Fibroblast of skin of left biceps (primary cell): ENCODE measurements around the gene GRIN2A.

ENCODE experiments used
- DNase-seq, 2 experiments: peaks; one replicate each; pipeline ENCODE4 v3.0.0-alpha.2; 2013; ENCODE audit warnings: low read depth in 2 of 2

GRIN2A gene

DNA sequence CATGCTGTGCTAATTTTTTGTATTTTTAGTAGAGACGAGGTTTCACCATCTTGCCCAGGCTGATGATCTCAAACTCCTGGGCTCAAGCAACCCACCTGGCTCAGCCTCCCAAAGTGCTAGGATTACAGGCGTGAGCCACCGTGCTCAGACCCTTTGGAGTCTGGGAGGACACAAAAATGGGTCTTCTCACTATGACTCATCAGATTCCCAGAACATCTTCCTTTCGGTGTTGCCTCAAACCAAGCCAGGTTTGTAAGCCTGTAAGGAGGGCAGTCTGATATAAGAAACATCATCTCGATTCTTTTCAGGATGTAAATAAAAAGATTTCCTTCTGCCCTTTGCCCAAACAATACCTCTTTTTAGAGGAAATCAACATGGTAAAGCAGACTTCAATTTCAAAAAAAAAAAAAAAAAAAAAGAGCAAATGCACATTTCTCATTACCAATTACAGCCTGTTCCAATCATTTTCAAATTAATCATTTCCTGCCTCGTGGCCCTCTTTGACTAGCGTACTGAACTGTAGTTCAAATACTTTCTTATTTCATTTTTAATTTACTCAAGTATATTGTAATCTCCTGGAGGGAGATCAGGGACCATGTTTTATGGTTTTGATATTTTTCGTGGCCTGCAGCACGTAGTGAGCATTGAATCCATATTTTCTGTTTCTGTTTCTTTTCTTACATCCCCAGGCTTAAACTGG lies 409.6 kb downstream of the GRIN2A start:
- DNase-seq: no peak

DNA sequence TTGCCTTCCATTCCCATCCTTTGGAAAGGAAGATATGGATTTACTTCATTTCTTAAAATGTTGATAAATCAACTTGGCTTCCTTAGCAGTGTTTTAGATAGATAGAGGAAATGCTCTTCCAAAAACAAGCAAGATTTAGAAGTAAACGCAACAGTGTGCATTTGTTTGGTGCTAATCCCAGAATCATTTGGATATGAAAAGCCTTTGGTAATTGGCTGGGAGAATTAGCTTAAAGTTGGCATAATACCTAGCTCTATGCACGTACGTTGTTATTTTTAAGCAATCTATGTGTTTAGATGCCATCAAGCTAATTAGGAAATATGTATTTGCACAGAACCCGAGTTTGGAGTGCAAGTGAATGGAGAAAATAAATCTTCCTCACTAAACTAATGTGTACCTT lies 415.3 kb downstream of the GRIN2A start:
- DNase-seq: no peak

DNA sequence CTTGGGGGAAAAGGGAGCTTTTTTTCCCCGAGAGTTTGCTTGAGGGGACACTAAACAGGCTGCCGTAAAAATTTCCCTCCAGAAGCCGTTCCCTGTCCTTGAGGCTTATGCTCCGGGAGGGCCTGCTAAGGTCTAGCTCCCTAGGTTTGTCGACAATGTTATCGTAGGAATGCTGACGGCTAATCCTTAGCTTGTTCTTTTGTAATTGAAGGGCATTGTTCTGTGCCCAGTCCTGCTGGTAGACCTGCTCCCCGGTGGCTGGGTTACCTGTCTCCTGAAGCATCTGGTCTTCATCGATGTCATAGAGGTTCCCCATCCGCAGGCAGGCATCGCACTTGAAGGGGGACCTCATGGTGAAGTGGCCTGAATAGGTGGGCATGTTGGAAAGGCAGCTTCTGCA lies 418.7 kb downstream of the GRIN2A start:
- no peak for DNase-seq

DNA sequence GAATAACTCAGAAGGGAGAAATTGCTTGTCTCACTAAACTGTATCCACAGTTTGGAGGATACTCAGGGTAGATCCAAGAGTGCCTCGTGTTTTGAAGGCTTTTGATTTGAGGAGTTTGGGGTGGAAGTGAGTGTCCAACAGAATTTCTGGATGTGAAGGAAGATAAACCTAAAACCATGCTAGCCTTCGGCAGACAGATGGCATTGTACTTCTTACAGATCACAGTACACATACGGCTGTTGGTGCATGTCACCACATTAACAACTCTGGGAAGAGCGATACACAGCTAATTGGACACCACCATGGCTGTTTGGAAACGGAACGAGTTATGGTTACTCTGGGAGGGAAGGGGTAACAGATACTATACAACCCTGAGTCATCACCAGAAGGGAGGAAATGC lies 420.4 kb downstream of the GRIN2A start:
- no peak for DNase-seq

DNA sequence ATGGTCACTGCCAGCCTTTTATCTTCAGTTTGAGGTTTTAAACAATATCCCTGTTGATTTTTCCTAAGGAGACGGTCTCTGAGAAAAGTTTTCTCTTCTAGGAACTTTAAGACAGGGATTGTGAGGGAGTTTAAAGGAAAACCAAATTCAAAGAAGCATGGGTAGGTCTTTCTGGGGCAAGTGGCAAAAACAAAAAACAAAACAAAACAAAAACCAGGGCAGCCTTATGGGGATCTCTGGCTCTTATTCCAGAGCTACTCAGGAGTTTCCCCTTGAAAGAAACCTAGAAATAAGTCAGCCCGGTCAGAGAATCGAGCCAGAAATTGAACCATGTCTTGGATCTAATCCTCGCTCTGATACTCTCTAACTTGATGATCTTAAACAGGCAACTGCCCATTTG lies 424.5 kb downstream of the GRIN2A start:
- no peak for DNase-seq

DNA sequence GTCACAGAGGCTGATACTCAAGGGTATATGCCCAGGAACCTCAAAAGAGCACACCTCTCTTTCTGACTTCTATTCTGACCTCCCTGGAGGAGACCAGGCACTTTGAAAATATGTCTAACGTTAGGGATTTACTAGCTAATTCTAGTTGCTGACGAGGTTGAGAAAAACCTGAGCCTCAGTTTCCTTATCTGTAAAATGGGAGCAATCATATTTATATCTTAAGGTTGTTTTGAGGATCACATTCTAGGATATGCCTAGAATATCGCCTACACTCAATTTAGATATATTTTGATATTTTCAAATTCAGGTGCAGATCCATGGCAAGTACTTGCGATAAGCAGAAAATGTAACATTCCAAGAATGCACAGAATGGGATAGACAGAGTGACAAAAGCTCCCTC lies 425.8 kb downstream of the GRIN2A start:
- no peak for DNase-seq

DNA sequence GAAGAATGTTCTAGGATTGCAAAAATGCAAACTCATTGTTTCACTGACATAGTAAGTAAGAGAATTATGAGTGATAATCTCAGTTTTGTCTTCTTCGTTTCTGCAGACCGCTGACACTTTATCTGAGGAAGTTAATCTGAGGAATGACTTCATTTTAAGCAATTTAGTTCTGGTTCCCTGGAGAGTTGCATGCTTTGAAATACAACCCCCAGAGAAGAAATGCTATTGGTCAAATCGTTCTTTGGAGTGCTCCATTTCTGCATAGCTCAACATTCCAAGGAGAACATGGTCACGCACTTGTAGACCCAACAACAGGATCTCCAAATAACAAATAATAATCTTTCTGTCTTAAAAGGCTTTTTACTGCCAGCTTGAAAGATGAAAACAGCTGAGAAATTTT lies 427.1 kb downstream of the GRIN2A start:
- peak in 1 of 2 experiments; percentile 9 for DNase-seq

DNA sequence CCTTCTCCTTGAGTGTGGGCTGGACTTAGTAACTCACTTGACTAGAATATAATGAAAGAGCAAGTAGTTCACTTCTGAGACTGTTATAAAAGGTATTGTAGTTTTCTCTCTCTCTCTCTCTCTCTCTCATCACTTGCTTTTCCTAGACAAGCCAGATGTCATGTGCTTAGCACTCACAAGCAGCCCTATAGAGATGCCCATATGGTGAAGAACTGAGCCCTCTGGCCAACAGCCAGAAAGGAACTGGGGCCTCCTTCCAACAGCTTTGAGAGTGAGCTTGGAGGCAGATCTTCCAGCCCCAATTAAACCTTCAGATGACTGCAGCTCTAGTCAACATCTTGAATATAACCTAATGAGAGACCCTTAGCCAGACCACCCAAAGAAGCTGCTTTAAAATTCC lies 440.5 kb downstream of the GRIN2A start:
- no peak for DNase-seq

DNA sequence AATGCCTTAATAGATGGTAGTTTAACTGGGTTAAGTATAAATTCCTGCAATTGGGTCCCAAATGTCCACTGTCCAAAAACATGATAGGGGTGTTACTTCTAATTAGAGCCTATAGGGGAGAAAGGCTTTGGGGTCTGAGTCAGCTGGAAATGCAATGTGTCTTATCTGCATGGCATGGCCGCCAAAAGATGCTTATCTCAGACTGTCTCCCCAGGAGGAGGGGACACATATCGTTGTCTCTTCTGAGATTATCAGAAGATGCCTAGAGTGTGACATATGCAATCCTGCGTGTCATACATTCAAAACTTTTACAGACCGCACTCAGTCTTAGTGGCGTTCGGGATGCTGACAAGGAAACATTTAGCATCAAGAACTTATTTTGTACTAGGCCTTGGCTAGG lies 442.9 kb downstream of the GRIN2A start:
- DNase-seq: no peak

DNA sequence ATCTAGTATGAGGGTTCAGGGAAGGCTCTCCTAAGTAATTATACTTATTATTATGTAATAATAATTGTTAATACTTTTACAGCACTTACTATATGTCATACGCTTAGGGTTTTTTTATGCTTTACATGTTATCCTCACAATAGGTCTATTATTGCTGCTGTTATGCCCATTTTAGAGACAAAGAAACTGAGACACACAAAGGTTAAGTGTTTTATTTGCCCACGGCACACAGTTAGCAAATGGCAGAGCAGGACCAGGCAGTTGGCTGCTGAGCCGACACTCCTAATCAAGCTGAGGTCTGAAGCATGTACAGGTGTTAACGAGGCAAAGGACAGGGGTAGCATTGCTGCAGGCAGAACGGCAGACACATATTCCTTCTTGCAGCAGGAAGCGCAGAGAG lies 443.5 kb downstream of the GRIN2A start:
- DNase-seq: no peak

DNA sequence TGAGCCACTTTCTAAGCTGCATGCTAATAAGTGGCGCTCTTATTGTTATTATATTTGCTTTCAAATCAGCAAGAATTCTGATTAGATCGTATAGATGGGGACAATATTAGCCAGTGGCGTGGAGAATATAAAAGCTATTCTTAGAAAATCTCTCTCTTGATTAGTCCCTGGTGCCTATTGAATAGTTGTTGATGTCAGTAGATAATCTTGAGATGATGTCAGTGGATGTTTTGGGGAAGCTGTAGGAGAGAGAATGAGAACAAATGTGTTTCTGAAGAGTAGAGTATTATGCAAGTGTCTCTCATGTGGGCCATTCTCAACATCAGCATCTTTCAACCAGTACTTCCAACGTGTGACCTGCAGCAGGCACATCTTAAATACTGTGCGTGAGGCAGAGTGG lies 445.7 kb downstream of the GRIN2A start:
- no peak for DNase-seq

DNA sequence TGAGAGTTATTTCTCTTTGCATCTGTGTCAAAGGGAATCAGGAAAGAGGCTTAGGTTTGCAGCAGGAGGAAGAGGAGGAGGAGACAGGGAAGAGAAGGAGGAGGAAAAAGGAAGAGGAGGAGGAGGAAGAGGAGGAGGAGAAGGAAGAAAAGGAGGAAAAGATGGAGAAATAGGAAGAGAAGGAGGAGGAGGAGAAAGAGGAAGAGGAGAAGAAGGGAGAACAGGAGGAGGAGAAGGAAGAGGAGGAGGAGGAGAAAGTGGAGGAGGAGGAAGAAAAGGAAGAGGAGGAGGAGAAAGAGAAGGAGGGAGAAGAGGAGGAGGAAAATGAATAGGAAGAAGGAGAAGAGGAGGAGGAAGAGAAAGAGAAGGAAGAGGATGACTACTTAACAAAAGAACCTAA lies 459.1 kb downstream of the GRIN2A start:
- DNase-seq: no peak

DNA sequence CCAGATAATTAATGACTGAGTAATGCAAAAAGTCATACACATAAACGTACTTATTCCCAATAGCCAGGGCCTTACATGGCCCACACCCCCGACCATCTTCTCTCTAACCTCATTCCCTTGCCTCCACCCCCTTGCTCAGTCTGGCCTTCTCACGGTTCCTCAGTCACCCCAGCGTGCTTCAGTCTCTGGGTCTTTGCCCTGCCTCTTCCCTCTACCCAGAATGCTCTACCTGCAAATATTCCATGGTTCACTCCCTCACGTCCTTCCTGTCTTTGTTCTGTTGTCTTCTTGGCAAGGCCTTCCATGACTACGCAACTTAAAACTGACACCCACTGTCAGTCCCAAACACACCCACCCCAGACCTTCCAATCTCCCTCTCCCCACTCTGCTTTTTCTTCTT lies 468.3 kb downstream of the GRIN2A start:
- DNase-seq: no peak

DNA sequence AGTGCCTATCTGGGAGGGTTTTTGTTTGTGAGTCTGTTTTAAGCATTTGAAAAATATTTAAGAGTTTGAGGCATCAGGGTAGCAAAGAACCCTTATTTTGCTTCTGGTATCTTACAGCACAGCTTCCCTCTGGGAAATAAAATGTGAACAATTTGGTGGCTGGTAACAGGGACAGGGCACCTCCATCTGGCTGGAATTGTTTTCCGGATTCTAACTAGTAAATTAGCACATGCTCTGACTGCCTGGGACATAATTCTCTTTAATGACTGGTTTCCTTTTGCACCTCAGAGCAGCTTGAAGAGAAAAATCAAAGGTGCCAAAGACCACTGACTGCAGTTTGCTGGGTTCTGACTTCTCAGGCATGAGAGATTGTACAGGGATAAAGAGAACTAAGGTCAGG lies 469.1 kb downstream of the GRIN2A start:
- DNase-seq: no peak

DNA sequence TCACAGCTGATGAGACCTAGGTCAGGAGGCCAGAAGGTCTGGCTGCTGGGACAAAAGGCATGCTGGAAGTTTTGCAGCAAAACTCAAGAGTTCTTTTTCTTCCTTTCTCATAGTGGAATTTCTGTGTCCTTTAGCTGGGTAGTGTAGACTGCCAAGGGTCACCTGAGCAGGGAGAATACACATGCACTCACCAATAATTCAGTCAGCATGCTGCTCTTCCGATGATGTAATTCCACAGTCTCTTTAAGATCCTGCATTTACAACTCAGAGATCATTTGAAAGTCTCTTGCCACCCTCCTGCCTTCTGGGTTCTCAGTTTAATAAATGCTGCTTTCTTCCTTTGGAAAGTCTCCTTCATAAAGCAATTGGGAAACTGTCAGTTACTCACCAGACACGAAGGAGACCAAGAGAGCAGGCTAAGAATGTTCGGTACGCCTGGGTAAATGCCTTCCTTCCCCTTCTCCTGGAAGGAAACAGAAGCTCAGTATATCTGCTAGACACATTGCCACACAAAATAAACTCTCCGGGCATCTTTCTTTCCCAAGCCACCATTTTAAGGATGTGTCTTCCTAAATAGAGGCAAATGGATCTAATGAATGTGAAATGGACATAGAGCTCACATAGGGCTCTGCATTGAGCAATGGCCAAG lies 473.1 kb downstream of the GRIN2A start:
- DNase-seq: no peak

DNA sequence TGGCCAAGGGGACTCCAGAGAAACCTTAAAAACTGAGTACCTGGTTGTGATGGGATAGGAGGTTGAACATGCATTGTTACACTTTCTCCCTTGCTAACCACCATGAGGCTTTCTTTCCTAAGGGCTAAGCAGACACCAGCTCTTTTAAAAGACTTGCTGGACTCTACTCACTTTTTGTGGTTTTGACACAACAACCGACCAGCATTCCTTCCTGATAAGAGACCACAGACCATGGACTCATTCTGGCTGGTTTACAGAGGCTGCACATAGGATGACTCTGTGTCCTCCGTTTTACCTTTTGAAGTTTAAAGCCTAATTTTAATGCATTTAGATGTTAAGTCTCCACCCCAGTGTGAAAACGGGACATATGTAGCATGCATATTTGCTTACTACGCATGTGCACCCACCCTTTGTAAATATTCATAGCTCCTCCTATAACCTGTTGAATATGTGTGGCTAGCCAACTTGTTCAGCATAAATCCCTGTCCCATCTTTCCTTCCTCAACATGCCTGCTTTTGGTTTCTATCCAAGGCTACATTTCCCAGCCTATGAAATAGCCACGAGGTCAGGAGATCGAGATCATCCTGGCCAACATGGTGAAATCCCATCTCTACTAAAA lies 475.9 kb downstream of the GRIN2A start:
- no peak for DNase-seq

DNA sequence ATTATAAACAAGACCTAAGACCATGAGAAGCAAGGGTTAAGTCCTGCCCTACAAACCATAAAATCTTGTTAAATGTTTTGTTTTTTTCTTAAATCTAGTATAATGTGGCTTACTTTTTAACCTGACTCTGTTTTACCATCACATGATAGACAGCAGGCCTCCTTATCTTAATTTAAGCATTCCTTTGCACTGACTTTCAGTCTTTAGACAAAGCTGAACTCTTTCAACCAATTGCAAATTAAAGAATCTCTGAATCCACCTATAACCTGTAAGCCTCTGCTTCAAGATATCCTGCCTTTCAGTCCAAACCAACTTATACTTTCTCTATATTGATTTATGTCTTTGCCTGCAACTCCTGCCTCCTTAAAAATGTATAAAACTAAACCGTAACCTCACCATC lies 478.5 kb downstream of the GRIN2A start:
- DNase-seq: no peak
